ENCODE results near the gene SH2D7.

SH2D7 gene

GRCh38 chr15:78079298-78080087 lies 12.9 kb upstream of the SH2D7 start (continued):
- no peak for TF ChIP-seq CSRNP3 (CRISPR knock-in tag; IDR thresholded peaks at IDR 0.05)

- TF ChIP-seq CREB5 (CRISPR knock-in tag; IDR thresholded peaks at IDR 0.05; ENCODE audit: low read depth) (no peak), ISL1 (CRISPR knock-in tag; IDR thresholded peaks at IDR 0.05) (no peak), RARB (CRISPR knock-in tag; IDR thresholded peaks at IDR 0.05) (no peak), ZC3H10 (CRISPR knock-in tag; IDR thresholded peaks at IDR 0.05) (no peak), ZNF8 (CRISPR knock-in tag; IDR thresholded peaks at IDR 0.05) (no peak), TOX (CRISPR knock-in tag; IDR thresholded peaks at IDR 0.05; ENCODE audit: borderline replicate concordance) (no peak), ESRRG (CRISPR knock-in tag; IDR thresholded peaks at IDR 0.05) (no peak), PATZ1 (CRISPR knock-in tag; IDR thresholded peaks at IDR 0.05; ENCODE audit: borderline replicate concordance) (no peak), PPARA (CRISPR knock-in tag; IDR thresholded peaks at IDR 0.05; ENCODE audit: borderline replicate concordance) (no peak), OSR1 (CRISPR knock-in tag; IDR thresholded peaks at IDR 0.05) (no peak), TCF4 (CRISPR knock-in tag; IDR thresholded peaks at IDR 0.05; ENCODE audit: borderline replicate concordance) (no peak), ZFP30 (CRISPR knock-in tag; IDR thresholded peaks at IDR 0.05) (no peak), CSRNP3 (CRISPR knock-in tag; IDR thresholded peaks at IDR 0.05) (no peak), BACH2 (CRISPR knock-in tag; IDR thresholded peaks at IDR 0.05; ENCODE audit: borderline replicate concordance) (no peak), ZFP3 (CRISPR knock-in tag; IDR thresholded peaks at IDR 0.05) (no peak), ZNF565 (CRISPR knock-in tag; conservative IDR thresholded peaks at IDR 0.05; ENCODE audit: low read depth) (no peak), ZNF70 (CRISPR knock-in tag; IDR thresholded peaks at IDR 0.05) (no peak), GLIS3 (CRISPR knock-in tag; IDR thresholded peaks at IDR 0.05) (no peak)
- ATAC-seq: no peak
Observed at GRCh38 chr15:78080088-78080460, 12.3 kb upstream of the SH2D7 start.

GRCh38 chr15:78082106-78082742 lies 10.1 kb upstream of the SH2D7 start:
- ATAC-seq: no peak
- TF ChIP-seq GLIS3 (CRISPR knock-in tag; IDR thresholded peaks at IDR 0.05): no peak
- TF ChIP-seq RARB (CRISPR knock-in tag; IDR thresholded peaks at IDR 0.05): no peak
- TF ChIP-seq POU6F1 (CRISPR knock-in tag; IDR thresholded peaks at IDR 0.05; ENCODE audit: borderline replicate concordance, low read depth): no peak
- TF ChIP-seq BACH2 (CRISPR knock-in tag; IDR thresholded peaks at IDR 0.05; ENCODE audit: borderline replicate concordance): no peak
- no peak for TF ChIP-seq CREB5 (CRISPR knock-in tag; IDR thresholded peaks at IDR 0.05; ENCODE audit: low read depth)
- TF ChIP-seq ISL1 (CRISPR knock-in tag; IDR thresholded peaks at IDR 0.05): no peak
